Measurements from ENCODE around the gene KRTAP1-1. TPM values are rescaled to one million over a fixed set of nuclear protein-coding genes. Genes with fewer than 3 reads are reported as not detected.
"Not testable (repeated sequence)": the region's sequence is repeated elsewhere in the genome, so short reads cannot be mapped to it uniquely, and the experiment has no call there.

Gene KRTAP1-1
- total and polyA plus RNA-seq, 11 donors = not detected

GRCh38 chr17:41065829-41066624 is 24.8 kb upstream of the KRTAP1-1 start, which contains the start of gene KRTAP2-4:
Gene KRTAP2-4, minus strand, starts transcription at chr17:41065879. Its CDS starts 34 bp downstream, at chr17:41065845.
- intact Hi-C loops (cut with DNase I) = no loop called here

GRCh38 chr17:41065016-41065689 is 23.9 kb upstream of the KRTAP1-1 start:
- not testable (repeated sequence) for DNase-seq
- WGBS, 4 donors = 57 to 68% (median 64%) methylated on average over 7 of the region's 16 CpGs
- H3K27me3 ChIP-seq = peaks cover 0 to 31% (median 8%) of the 10 kb centered on the region in 9 donors

More at GRCh38 chr17:41065829-41066624, 24.8 kb upstream of the KRTAP1-1 start, which contains the start of gene KRTAP2-4:
- Histone ChIP-seq H3K4me3 (no peak within 1 kb of the TSS), H3K4me1 (no peaks in the 10 kb centered on the region), H3K9me3 (no peaks in the 10 kb centered on the region), H3K36me3 (no peaks in the 10 kb centered on the region), H3K27me3 (peaks cover 0 to 22% (median 3%) of the 10 kb centered on the region in 9 donors), H3K27ac (no peak within 1 kb of the TSS)
- no peak for ATAC-seq
- DNase-seq = no peak
- TF ChIP-seq, protein P1, sequence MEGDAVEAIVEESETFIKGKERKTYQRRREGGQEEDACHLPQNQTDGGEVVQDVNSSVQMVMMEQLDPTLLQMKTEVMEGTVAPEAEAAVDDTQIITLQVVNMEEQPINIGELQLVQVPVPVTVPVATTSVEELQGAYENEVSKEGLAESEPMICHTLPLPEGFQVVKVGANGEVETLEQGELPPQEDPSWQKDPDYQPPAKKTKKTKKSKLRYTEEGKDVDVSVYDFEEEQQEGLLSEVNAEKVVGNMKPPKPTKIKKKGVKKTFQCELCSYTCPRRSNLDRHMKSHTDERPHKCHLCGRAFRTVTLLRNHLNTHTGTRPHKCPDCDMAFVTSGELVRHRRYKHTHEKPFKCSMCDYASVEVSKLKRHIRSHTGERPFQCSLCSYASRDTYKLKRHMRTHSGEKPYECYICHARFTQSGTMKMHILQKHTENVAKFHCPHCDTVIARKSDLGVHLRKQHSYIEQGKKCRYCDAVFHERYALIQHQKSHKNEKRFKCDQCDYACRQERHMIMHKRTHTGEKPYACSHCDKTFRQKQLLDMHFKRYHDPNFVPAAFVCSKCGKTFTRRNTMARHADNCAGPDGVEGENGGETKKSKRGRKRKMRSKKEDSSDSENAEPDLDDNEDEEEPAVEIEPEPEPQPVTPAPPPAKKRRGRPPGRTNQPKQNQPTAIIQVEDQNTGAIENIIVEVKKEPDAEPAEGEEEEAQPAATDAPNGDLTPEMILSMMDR (IDR thresholded peaks at IDR 0.05) = no peak
- TF ChIP-seq POLR2A (IDR thresholded peaks at IDR 0.05) = no peak
- WGBS, 4 donors = 78 to 96% (median 88%) methylated on average over 6 of the region's 6 CpGs

DNA sequence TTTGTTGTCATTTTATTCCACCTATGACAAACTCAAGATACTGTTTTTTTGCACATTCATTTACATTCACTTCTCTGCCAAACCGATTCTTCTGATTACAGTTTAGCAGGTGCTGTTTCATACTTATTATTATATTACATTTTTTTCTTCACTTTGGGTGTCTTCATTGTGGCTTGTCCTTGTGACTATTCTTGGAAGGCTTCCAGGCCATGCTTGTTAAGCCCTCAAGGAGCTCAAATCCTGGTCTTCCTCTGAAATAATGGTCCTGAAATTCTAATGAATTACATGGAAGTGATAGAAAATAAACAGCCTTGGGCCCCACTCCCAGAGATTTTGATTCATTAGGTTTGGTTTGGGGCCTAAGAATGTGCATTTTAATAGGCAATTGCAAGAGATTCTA is 23.1 kb upstream of the KRTAP1-1 start:
- Histone ChIP-seq H3K9me3 (no peaks in the 10 kb centered on the region), H3K4me1 (no peaks in the 10 kb centered on the region), H3K27me3 (peaks cover 0 to 35% (median 10%) of the 10 kb centered on the region in 9 donors), H3K27ac (no peak overlapping the region), H3K36me3 (no peaks in the 10 kb centered on the region), H3K4me3 (no peak overlapping the region)
- intact Hi-C loops (cut with DNase I) = no loop called here
- 74 to 90% (median 82%) methylated on average over 1 of the region's 1 CpG for WGBS, 4 donors
- TF ChIP-seq, protein P1 (IDR thresholded peaks at IDR 0.05) = no peak
- no peak for TF ChIP-seq POLR2A (IDR thresholded peaks at IDR 0.05)
- no peak for ATAC-seq
- DNase-seq = no peak

More at GRCh38 chr17:41065016-41065689, 23.9 kb upstream of the KRTAP1-1 start:
- H3K4me3 ChIP-seq; ATAC-seq; H3K27ac ChIP-seq; H3K4me1 ChIP-seq; H3K9me3 ChIP-seq; H3K36me3 ChIP-seq; intact Hi-C loops (cut with DNase I): not testable (repeated sequence)

DNA sequence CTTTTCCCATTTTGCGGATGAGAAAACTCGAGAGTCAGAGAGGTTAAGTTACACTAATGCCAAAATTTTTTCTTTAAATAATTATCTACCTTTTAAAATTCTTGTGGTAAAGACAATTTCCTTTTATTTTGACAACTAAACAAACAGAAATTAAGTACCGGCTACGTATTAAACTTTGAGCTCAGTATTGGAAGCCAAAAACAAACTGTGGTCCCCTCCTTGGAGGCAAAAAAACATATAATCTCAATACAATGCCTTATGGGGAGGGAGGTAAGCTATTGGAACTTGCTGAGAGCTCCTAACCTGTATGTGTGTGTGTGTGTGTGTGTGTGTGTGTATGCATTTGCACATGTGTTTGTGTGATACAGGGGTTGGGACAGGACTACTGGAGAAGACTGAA is 22.2 kb upstream of the KRTAP1-1 start:
- no peaks in the 10 kb centered on the region for H3K9me3 ChIP-seq
- no peak overlapping the region for H3K27ac ChIP-seq
- H3K27me3 ChIP-seq = peaks cover 0 to 43% (median 17%) of the 10 kb centered on the region in 9 donors
- no peak for DNase-seq
- intact Hi-C loops (cut with DNase I) = no loop called here
- TF ChIP-seq, protein P1 (IDR thresholded peaks at IDR 0.05) = no peak
- no peak for TF ChIP-seq POLR2A (IDR thresholded peaks at IDR 0.05)
- 81 to 91% (median 85%) methylated on average over 4 of the region's 4 CpGs for WGBS, 4 donors
- no peaks in the 10 kb centered on the region for H3K4me1 ChIP-seq
- no peaks in the 10 kb centered on the region for H3K36me3 ChIP-seq
- no peak for ATAC-seq
- H3K4me3 ChIP-seq = no peak overlapping the region

Measured in heart left ventricle (tissue), 16 donors.